GM18870 (cell line): ENCODE measurements around the gene FUCA1.
"Not testable (repeated sequence)": the region's sequence is repeated elsewhere in the genome, so short reads cannot be mapped to it uniquely, and the experiment has no call there.

Experiments used
- ATAC-seq: cut with Tn5 transposase; IDR thresholded peaks from one replicate; pipeline ENCODE4 v1.9.1; 2021; ENCODE audit warnings: moderate library complexity; ENCODE audit not compliant: unreplicated experiment

Gene FUCA1

GRCh38 chr1:23803674-23804073 lies 64.4 kb downstream of the FUCA1 start:
- no peak for ATAC-seq

GRCh38 chr1:23802809-23803342 lies 65.2 kb downstream of the FUCA1 start:
- not testable (repeated sequence) for ATAC-seq

- no peak for ATAC-seq
These were observed 66.2 kb downstream of the FUCA1 start for GRCh38 chr1:23801876-23802275.

GRCh38 chr1:23801338-23801748 lies 66.7 kb downstream of the FUCA1 start:
- no peak for ATAC-seq

- no peak for ATAC-seq
These were observed 67.4 kb downstream of the FUCA1 start, which contains the start of gene GALE for GRCh38 chr1:23800400-23801337. TSS of gene GALE (minus strand) at chr1:23800754. CDS start at chr1:23799007, 1,747 bp downstream.

- no peak for ATAC-seq
These were observed 68.3 kb downstream of the FUCA1 start for GRCh38 chr1:23799570-23800399.

GRCh38 chr1:23799255-23799569 lies 68.9 kb downstream of the FUCA1 start:
- no peak for ATAC-seq

- ATAC-seq: no peak
These were observed 69.4 kb downstream of the FUCA1 start for GRCh38 chr1:23798662-23799142.

GRCh38 chr1:23797478-23798448 lies 70.3 kb downstream of the FUCA1 start:
- ATAC-seq: no peak

- no peak for ATAC-seq
These were observed 71.4 kb downstream of the FUCA1 start for GRCh38 chr1:23796466-23797271.

GRCh38 chr1:23795676-23796465 lies 72.2 kb downstream of the FUCA1 start:
- ATAC-seq: no peak
